ENCODE measurements around the gene ESR1.
"Not testable (repeated sequence)": the region's sequence is repeated elsewhere in the genome, so short reads cannot be mapped to it uniquely, and the experiment has no call there.

ESR1 gene

GRCh38 chr6:152136449-152136825 lies 329.0 kb downstream of the ESR1 start:
- no peak overlapping the region for H4K91ac ChIP-seq (ENCODE audit: low read depth, low read length, poor library complexity)
- H3K79me1 ChIP-seq (ENCODE audit: low read depth, low read length) = no peaks in the 10 kb centered on the region
- WGBS, 2 donors (ENCODE audit: extremely low coverage in 2 of 2, insufficient read length in 2 of 2, insufficient replicate concordance in 1 of 2) = no CpG with 5 or more reads among the region's 8 CpGs
- no peak overlapping the region for H2BK5ac ChIP-seq (ENCODE audit: low read length)
- no peak overlapping the region for H3K4me3 ChIP-seq (ENCODE audit: low read length in 2 of 2)
- no peak overlapping the region for H3K4ac ChIP-seq (ENCODE audit: low read length)
- no peak overlapping the region for H2AK5ac ChIP-seq (ENCODE audit: low read depth, low read length)
- no peaks in the 10 kb centered on the region for H3K9me3 ChIP-seq (replicated peaks in 1 of 2; ENCODE audit: control insufficient read depth in 2 of 2, insufficient read depth in 1 of 2, low read depth in 1 of 2, low read length in 2 of 2)
- no peak overlapping the region for H3K27ac ChIP-seq (replicated peaks; ENCODE audit: low read length)
- no peaks in the 10 kb centered on the region for H3K27me3 ChIP-seq (ENCODE audit: control insufficient read depth in 3 of 3, insufficient read depth in 3 of 3, low read depth in 1 of 3, low read length in 3 of 3)
- H3K23ac ChIP-seq (ENCODE audit: low read depth, low read length, poor library complexity) = no peak overlapping the region
- peaks cover 0 to 4% of the 10 kb centered on the region in 2 donors for H3K36me3 ChIP-seq (replicated peaks in 1 of 2; ENCODE audit: control insufficient read depth in 2 of 2, insufficient read depth in 2 of 2, low read length in 2 of 2)
- no peak overlapping the region for H4K8ac ChIP-seq (ENCODE audit: low read depth, low read length)
- no peak overlapping the region for H3K9ac ChIP-seq (ENCODE audit: low read depth, low read length, poor library complexity)
- no peak overlapping the region for H3K18ac ChIP-seq (ENCODE audit: low read length)
- no peak overlapping the region for H3K14ac ChIP-seq (ENCODE audit: low read length)
- H2BK15ac ChIP-seq (ENCODE audit: low read length) = no peak overlapping the region
- no peaks in the 10 kb centered on the region for H3K4me1 ChIP-seq (ENCODE audit: control insufficient read depth in 2 of 2, insufficient read depth in 1 of 2, low read depth in 1 of 2, low read length in 2 of 2)
- H3K4me2 ChIP-seq (ENCODE audit: insufficient read depth, low read length, poor library complexity, severe bottlenecking) = no peak overlapping the region
- H2BK12ac ChIP-seq (ENCODE audit: low read length) = no peak overlapping the region
- no peak for DNase-seq (ENCODE audit: low spot score)
- H2AFZ ChIP-seq (ENCODE audit: low read length) = no peak overlapping the region
- no peak overlapping the region for H2BK120ac ChIP-seq (ENCODE audit: low read depth, low read length)

- WGBS, 2 donors (ENCODE audit: extremely low coverage in 2 of 2, insufficient read length in 2 of 2, insufficient replicate concordance in 1 of 2) = no CpG with 5 or more reads among the region's 6 CpGs
- not testable (repeated sequence) for H2BK12ac ChIP-seq (ENCODE audit: low read length); H3K9ac ChIP-seq (ENCODE audit: low read depth, low read length, poor library complexity); H3K9me3 ChIP-seq (replicated peaks in 1 of 2; ENCODE audit: control insufficient read depth in 2 of 2, insufficient read depth in 1 of 2, low read depth in 1 of 2, low read length in 2 of 2); H2BK5ac ChIP-seq (ENCODE audit: low read length); H3K23ac ChIP-seq (ENCODE audit: low read depth, low read length, poor library complexity); H3K4me3 ChIP-seq (ENCODE audit: low read length in 2 of 2); H3K4me1 ChIP-seq (ENCODE audit: control insufficient read depth in 2 of 2, insufficient read depth in 1 of 2, low read depth in 1 of 2, low read length in 2 of 2); H3K18ac ChIP-seq (ENCODE audit: low read length); H2BK15ac ChIP-seq (ENCODE audit: low read length); H2AFZ ChIP-seq (ENCODE audit: low read length); H4K8ac ChIP-seq (ENCODE audit: low read depth, low read length); H3K27me3 ChIP-seq (ENCODE audit: control insufficient read depth in 3 of 3, insufficient read depth in 3 of 3, low read depth in 1 of 3, low read length in 3 of 3); DNase-seq (ENCODE audit: low spot score); H3K14ac ChIP-seq (ENCODE audit: low read length); H3K79me1 ChIP-seq (ENCODE audit: low read depth, low read length); H3K4ac ChIP-seq (ENCODE audit: low read length); H4K91ac ChIP-seq (ENCODE audit: low read depth, low read length, poor library complexity); H2AK5ac ChIP-seq (ENCODE audit: low read depth, low read length); H3K27ac ChIP-seq (replicated peaks; ENCODE audit: low read length); H3K4me2 ChIP-seq (ENCODE audit: insufficient read depth, low read length, poor library complexity, severe bottlenecking); H2BK120ac ChIP-seq (ENCODE audit: low read depth, low read length); H3K36me3 ChIP-seq (replicated peaks in 1 of 2; ENCODE audit: control insufficient read depth in 2 of 2, insufficient read depth in 2 of 2, low read length in 2 of 2)
Observed at GRCh38 chr6:152138344-152138743, 330.9 kb downstream of the ESR1 start.

- H3K23ac ChIP-seq (ENCODE audit: low read depth, low read length, poor library complexity) = no peak overlapping the region
- no peak overlapping the region for H3K4ac ChIP-seq (ENCODE audit: low read length)
- WGBS, 2 donors (ENCODE audit: extremely low coverage in 2 of 2, insufficient read length in 2 of 2, insufficient replicate concordance in 1 of 2) = no CpG with 5 or more reads among the region's 5 CpGs
- H2AK5ac ChIP-seq (ENCODE audit: low read depth, low read length) = no peak overlapping the region
- no peaks in the 10 kb centered on the region for H3K36me3 ChIP-seq (replicated peaks in 1 of 2; ENCODE audit: control insufficient read depth in 2 of 2, insufficient read depth in 2 of 2, low read length in 2 of 2)
- no peak overlapping the region for H2AFZ ChIP-seq (ENCODE audit: low read length)
- no peak overlapping the region for H3K9ac ChIP-seq (ENCODE audit: low read depth, low read length, poor library complexity)
- H3K4me2 ChIP-seq (ENCODE audit: insufficient read depth, low read length, poor library complexity, severe bottlenecking) = no peak overlapping the region
- H2BK12ac ChIP-seq (ENCODE audit: low read length) = no peak overlapping the region
- no peak overlapping the region for H2BK5ac ChIP-seq (ENCODE audit: low read length)
- no peak for DNase-seq (ENCODE audit: low spot score)
- H3K27ac ChIP-seq (replicated peaks; ENCODE audit: low read length) = no peak overlapping the region
- H3K18ac ChIP-seq (ENCODE audit: low read length) = no peak overlapping the region
- H3K4me1 ChIP-seq (ENCODE audit: control insufficient read depth in 2 of 2, insufficient read depth in 1 of 2, low read depth in 1 of 2, low read length in 2 of 2) = no peaks in the 10 kb centered on the region
- no peaks in the 10 kb centered on the region for H3K9me3 ChIP-seq (replicated peaks in 1 of 2; ENCODE audit: control insufficient read depth in 2 of 2, insufficient read depth in 1 of 2, low read depth in 1 of 2, low read length in 2 of 2)
- no peak overlapping the region for H3K4me3 ChIP-seq (ENCODE audit: low read length in 2 of 2)
- no peaks in the 10 kb centered on the region for H3K27me3 ChIP-seq (ENCODE audit: control insufficient read depth in 3 of 3, insufficient read depth in 3 of 3, low read depth in 1 of 3, low read length in 3 of 3)
- no peak overlapping the region for H3K14ac ChIP-seq (ENCODE audit: low read length)
- H4K8ac ChIP-seq (ENCODE audit: low read depth, low read length) = no peak overlapping the region
- H3K79me1 ChIP-seq (ENCODE audit: low read depth, low read length) = no peaks in the 10 kb centered on the region
- H4K91ac ChIP-seq (ENCODE audit: low read depth, low read length, poor library complexity) = no peak overlapping the region
- no peak overlapping the region for H2BK15ac ChIP-seq (ENCODE audit: low read length)
- H2BK120ac ChIP-seq (ENCODE audit: low read depth, low read length) = no peak overlapping the region
Observed at GRCh38 chr6:152142105-152142504, 334.6 kb downstream of the ESR1 start.

GRCh38 chr6:152143359-152143758 lies 335.9 kb downstream of the ESR1 start:
- no peaks in the 10 kb centered on the region for H3K4me1 ChIP-seq (ENCODE audit: control insufficient read depth in 2 of 2, insufficient read depth in 1 of 2, low read depth in 1 of 2, low read length in 2 of 2)
- no peak for DNase-seq (ENCODE audit: low spot score)
- no peak overlapping the region for H3K27ac ChIP-seq (replicated peaks; ENCODE audit: low read length)
- no peak overlapping the region for H2BK12ac ChIP-seq (ENCODE audit: low read length)
- no peak overlapping the region for H3K4ac ChIP-seq (ENCODE audit: low read length)
- no peaks in the 10 kb centered on the region for H3K79me1 ChIP-seq (ENCODE audit: low read depth, low read length)
- H3K4me2 ChIP-seq (ENCODE audit: insufficient read depth, low read length, poor library complexity, severe bottlenecking) = no peak overlapping the region
- H3K9ac ChIP-seq (ENCODE audit: low read depth, low read length, poor library complexity) = no peak overlapping the region
- H4K91ac ChIP-seq (ENCODE audit: low read depth, low read length, poor library complexity) = no peak overlapping the region
- H3K14ac ChIP-seq (ENCODE audit: low read length) = no peak overlapping the region
- no peaks in the 10 kb centered on the region for H3K36me3 ChIP-seq (replicated peaks in 1 of 2; ENCODE audit: control insufficient read depth in 2 of 2, insufficient read depth in 2 of 2, low read length in 2 of 2)
- no peak overlapping the region for H2BK5ac ChIP-seq (ENCODE audit: low read length)
- no peak overlapping the region for H2BK120ac ChIP-seq (ENCODE audit: low read depth, low read length)
- H2AFZ ChIP-seq (ENCODE audit: low read length) = no peak overlapping the region
- no CpG with 5 or more reads among the region's 11 CpGs for WGBS, 2 donors (ENCODE audit: extremely low coverage in 2 of 2, insufficient read length in 2 of 2, insufficient replicate concordance in 1 of 2)
- no peak overlapping the region for H3K18ac ChIP-seq (ENCODE audit: low read length)
- no peak overlapping the region for H2AK5ac ChIP-seq (ENCODE audit: low read depth, low read length)
- H4K8ac ChIP-seq (ENCODE audit: low read depth, low read length) = no peak overlapping the region
- H3K9me3 ChIP-seq (replicated peaks in 1 of 2; ENCODE audit: control insufficient read depth in 2 of 2, insufficient read depth in 1 of 2, low read depth in 1 of 2, low read length in 2 of 2) = no peaks in the 10 kb centered on the region
- no peak overlapping the region for H3K4me3 ChIP-seq (ENCODE audit: low read length in 2 of 2)
- H3K23ac ChIP-seq (ENCODE audit: low read depth, low read length, poor library complexity) = no peak overlapping the region
- no peaks in the 10 kb centered on the region for H3K27me3 ChIP-seq (ENCODE audit: control insufficient read depth in 3 of 3, insufficient read depth in 3 of 3, low read depth in 1 of 3, low read length in 3 of 3)
- no peak overlapping the region for H2BK15ac ChIP-seq (ENCODE audit: low read length)

All from neuronal stem cell (in vitro differentiated cells).